HepG2 (cell line): Measurements from ENCODE around the gene NDEL1. TPM values are rescaled to one million over a fixed set of nuclear protein-coding genes. Genes with fewer than 3 reads are reported as not detected.

Experiments used
- AGO2 ChIP-seq: fragments of 200-400 bp; formaldehyde crosslinking; optimal IDR thresholded peaks from 2 replicates; pipeline ENCODE3; 2017; ENCODE audit warnings: mild to moderate bottlenecking, low read depth, low read length, moderate library complexity
- ATF7-NPFF ChIP-seq: sonication (generic); formaldehyde crosslinking; IDR thresholded peaks from 2 replicates; pipeline ENCODE4 v1.8.1; 2023; ENCODE audit warnings: mild to moderate bottlenecking, low read depth, missing genetic modification reagents, moderate library complexity
- EEA1 ChIP-seq: sonication (generic); formaldehyde crosslinking; IDR thresholded peaks from 2 replicates; pipeline ENCODE4 v1.5.1; 2020; ENCODE audit warnings: mild to moderate bottlenecking, missing genetic modification reagents, borderline replicate concordance
- MED8 ChIP-seq: sonication (generic); formaldehyde crosslinking; IDR thresholded peaks from 2 replicates; pipeline ENCODE4 v1.8.1; 2023; ENCODE audit warnings: mild to moderate bottlenecking, missing genetic modification reagents; ENCODE audit not compliant: insufficient replicate concordance
- MIXL1 ChIP-seq: IDR thresholded peaks from 2 replicates; pipeline ENCODE4 v1.6.1; 2016
- MYC ChIP-seq: sonication (generic); formaldehyde crosslinking; IDR thresholded peaks from 2 replicates; pipeline ENCODE4 v1.9.0; 2021; ENCODE audit warnings: missing genetic modification reagents, borderline replicate concordance
- RBAK ChIP-seq: sonication (generic); formaldehyde crosslinking; IDR thresholded peaks from 2 replicates; pipeline ENCODE4 v1.5.1; 2020; ENCODE audit warnings: mild to moderate bottlenecking, missing genetic modification reagents
- SMAD3 ChIP-seq: sonication (generic); formaldehyde crosslinking; IDR thresholded peaks from 2 replicates; pipeline ENCODE4 v1.4.0; 2020; ENCODE audit warnings: missing genetic modification reagents
- TMF1 ChIP-seq: sonication (generic); formaldehyde crosslinking; IDR thresholded peaks from 2 replicates; pipeline ENCODE4 v1.8.1; 2022; ENCODE audit warnings: low read depth, missing genetic modification reagents
- ZBTB8A ChIP-seq: sonication (generic); formaldehyde crosslinking; IDR thresholded peaks from 2 replicates; pipeline ENCODE4 v1.4.0; 2020; ENCODE audit warnings: mild to moderate bottlenecking, low read depth, missing genetic modification reagents, borderline replicate concordance
- ZNF18 ChIP-seq: sonication (generic); formaldehyde crosslinking; IDR thresholded peaks from 2 replicates; pipeline ENCODE4 v1.8.0; 2022; ENCODE audit warnings: mild to moderate bottlenecking, missing genetic modification reagents; ENCODE audit not compliant: insufficient replicate concordance
- polyA plus RNA-seq, 8 experiments: library from polyadenylated mRNA; depleted of rRNA in 3 of 8; stranded (reverse) in 7 of 8; unstranded in 1 of 8; fragments of >200 nt; fragmentation: Illumina TruSeq in 4 of 8; extraction: Trizol in 4 of 8; gene quantifications; 2 replicates each; pipeline versions ENCODE4 v1.2.1 to v1.2.3, GENCODE V29; 2011 to 2016; ENCODE audit warnings: low read depth in 4 of 8, missing spikeins in 1 of 8, mixed read lengths in 1 of 8; ENCODE audit not compliant: insufficient read depth in 1 of 8
- total RNA-seq, 5 experiments: library from RNA; depleted of rRNA; stranded (reverse); fragments of >200 nt; fragmentation: Illumina TruSeq; extraction: Trizol; gene quantifications; 2 replicates each; pipeline ENCODE4 v1.2.3, GENCODE V29; 2016; ENCODE audit warnings: low read depth in 1 of 5
- TF ChIP-seq, protein P1 (sequence below): sonication (generic); formaldehyde crosslinking; IDR thresholded peaks from 2 replicates; pipeline ENCODE4 v1.4.0; 2020; ENCODE audit warnings: missing genetic modification reagents

The NDEL1 gene
- total and polyA plus RNA-seq, 2 of the 13 experiments (the other 11 are each of a cell fraction or from before 2014, with no cell fraction given): 59.8 to 153 TPM

GRCh38 chr17:8475227-8475626 is 39.5 kb downstream of the NDEL1 start (continued):
- TF ChIP-seq MED8 (CRISPR knock-in tag): no peak
- TF ChIP-seq MYC (CRISPR knock-in tag): no peak
- no peak for TF ChIP-seq TMF1 (CRISPR knock-in tag)
- no peak for TF ChIP-seq EEA1
- no peak for TF ChIP-seq ZNF18 (CRISPR knock-in tag)
- TF ChIP-seq ZBTB8A (CRISPR knock-in tag): no peak
- TF ChIP-seq MIXL1 (CRISPR knock-in tag): no peak
- TF ChIP-seq, protein P1, sequence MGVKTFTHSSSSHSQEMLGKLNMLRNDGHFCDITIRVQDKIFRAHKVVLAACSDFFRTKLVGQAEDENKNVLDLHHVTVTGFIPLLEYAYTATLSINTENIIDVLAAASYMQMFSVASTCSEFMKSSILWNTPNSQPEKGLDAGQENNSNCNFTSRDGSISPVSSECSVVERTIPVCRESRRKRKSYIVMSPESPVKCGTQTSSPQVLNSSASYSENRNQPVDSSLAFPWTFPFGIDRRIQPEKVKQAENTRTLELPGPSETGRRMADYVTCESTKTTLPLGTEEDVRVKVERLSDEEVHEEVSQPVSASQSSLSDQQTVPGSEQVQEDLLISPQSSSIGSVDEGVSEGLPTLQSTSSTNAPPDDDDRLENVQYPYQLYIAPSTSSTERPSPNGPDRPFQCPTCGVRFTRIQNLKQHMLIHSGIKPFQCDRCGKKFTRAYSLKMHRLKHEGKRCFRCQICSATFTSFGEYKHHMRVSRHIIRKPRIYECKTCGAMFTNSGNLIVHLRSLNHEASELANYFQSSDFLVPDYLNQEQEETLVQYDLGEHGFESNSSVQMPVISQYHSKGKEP (CRISPR knock-in tag): no peak
- no peak for TF ChIP-seq ATF7-NPFF
- TF ChIP-seq AGO2: peak; percentile 1
- TF ChIP-seq SMAD3 (CRISPR knock-in tag): no peak
- no peak for TF ChIP-seq RBAK (CRISPR knock-in tag)
